Subcutaneous preadipocyte (primary cell): ENCODE measurements around the gene PPIL6. TPM values are rescaled to one million over a fixed set of nuclear protein-coding genes. Genes with fewer than 3 reads are reported as not detected.

Experiments
- total RNA-seq: library from RNA; depleted of rRNA; stranded (reverse); fragments of >200 nt; gene quantifications from 2 replicates; pipeline ENCODE4 v1.2.3, GENCODE V29; 2012

PPIL6 gene
- 4.3 and 5.5 TPM in 2 replicates for total RNA-seq

DNA sequence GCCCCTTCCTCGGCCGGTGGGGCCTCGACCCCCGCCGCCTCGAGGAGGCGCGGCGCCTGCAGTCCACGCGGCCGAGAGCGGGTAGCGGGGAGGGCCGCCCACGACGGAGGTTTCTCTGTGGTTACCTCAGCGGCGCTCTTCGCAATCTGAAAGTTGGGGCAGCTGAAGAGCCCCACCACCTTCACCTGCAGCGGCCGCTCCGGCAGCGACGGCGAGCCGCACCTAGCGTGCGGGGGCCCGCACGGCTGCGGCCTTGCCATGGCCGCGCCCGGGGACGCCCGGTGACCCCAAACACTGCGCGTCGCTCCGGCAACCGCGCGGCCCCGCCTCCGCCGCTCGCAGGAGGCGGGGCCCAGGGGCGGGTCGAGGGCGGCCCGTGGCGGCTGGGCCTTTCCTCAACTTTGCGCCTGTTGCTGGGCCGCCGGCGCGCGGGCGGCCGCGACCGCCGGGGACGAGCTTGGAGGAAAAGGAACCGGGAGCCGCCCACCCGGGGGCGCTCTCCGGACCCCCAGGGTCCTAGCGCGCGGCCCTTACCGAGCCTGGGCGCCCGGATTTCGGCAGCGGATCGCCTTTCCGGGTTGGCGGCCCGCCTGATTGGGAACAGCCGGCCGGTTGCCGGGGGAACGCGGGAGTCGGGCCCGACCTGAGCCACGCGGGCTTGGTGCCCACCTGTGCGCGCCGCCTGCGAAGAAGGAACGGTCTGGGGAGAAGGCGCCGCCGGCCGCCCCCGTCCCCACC lies at the start of gene PPIL6, which contains the start of gene SMPD2:
PPIL6 (minus strand) TSS at position 298 of the 738 bp plus-strand sequence; CDS start at position 260, 38 bp downstream.
SMPD2 (plus strand) TSS at position 394 of the 738 bp plus-strand sequence. CDS start 398 bp downstream, outside the sequence.

DNA sequence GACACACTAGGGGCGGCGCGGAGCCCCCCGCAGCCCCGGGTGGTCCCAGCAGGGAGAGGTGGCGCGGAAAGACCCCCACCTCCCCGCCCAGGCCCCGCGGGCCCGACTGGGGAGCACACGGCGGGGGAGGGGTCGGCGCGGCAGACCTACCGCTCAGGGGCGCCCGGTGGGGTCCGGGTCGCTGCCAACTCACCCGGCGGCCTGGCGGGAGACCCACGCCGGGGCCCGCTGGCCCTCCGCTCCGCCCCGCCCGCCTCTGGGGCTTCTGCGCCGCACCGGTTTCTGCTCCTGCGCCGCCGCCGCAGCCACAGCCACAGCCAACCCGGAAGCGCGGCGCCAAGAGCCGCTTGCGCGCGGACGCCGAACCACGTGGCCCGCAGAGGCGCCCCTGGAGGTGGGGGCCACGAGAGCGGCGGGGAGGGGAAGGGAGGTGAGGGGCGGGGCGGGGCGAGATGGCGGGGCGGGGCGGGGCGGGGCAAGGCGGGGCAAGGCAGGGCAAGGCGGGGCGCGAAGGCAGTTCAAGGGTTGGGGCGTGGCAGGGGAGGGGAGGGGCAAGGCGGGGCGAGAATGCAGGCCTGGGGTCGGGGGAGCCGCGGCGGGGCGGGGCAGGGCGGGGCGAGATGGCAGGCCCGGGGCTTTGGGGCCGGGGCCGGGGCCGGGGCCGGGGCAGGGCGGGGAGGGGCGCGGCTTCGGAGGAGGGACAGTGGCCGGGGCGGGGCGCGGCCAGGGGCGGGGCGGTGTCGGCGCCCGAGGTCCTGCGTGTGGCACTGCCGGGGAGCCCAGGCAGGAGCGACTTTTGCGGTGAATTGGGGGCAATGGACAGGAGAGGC lies 42.7 kb upstream of the PPIL6 start, which contains the start of gene ZBTB24:
ZBTB24 (minus strand) TSS at position 315 of the 830 bp plus-strand sequence. CDS start 1,193 bp downstream, outside the sequence.

DNA sequence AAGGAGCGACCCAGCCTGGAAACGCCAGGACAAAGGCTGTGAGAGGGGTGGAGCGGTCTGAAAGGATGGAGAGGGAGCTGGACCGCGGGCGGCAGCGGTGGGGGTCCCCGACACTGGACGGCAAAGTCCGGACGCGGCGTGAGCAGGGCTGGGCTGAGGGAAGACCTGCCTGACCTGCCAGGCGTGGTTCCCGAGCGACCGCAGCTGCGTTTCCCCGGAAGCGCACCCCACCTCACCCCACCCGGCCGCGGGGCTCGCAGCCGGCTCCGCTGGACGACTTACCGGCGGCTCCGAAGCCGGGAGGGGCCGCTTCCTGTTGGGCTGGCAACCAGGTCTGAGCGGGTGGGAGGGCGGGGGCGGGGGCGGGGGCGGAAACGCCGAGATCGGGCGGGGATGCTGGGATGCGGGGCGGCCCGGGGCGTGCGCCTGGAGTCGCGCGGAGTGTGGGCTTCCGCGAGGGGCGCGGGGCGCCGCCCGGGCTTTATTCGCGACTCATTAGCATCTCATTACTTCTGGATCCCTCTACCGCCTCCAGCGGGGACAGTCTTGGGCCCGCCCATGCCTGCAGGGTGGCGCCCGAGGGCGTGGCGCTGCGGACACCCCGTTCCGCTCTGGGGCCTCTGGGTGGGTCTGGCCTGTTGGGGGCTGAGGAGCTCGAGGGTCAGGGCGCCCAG lies 15.1 kb upstream of the PPIL6 start, which contains the start of gene MICAL1:
MICAL1 (minus strand) TSS at position 336 of the 674 bp plus-strand sequence. CDS start 1,576 bp downstream, outside the sequence.

DNA sequence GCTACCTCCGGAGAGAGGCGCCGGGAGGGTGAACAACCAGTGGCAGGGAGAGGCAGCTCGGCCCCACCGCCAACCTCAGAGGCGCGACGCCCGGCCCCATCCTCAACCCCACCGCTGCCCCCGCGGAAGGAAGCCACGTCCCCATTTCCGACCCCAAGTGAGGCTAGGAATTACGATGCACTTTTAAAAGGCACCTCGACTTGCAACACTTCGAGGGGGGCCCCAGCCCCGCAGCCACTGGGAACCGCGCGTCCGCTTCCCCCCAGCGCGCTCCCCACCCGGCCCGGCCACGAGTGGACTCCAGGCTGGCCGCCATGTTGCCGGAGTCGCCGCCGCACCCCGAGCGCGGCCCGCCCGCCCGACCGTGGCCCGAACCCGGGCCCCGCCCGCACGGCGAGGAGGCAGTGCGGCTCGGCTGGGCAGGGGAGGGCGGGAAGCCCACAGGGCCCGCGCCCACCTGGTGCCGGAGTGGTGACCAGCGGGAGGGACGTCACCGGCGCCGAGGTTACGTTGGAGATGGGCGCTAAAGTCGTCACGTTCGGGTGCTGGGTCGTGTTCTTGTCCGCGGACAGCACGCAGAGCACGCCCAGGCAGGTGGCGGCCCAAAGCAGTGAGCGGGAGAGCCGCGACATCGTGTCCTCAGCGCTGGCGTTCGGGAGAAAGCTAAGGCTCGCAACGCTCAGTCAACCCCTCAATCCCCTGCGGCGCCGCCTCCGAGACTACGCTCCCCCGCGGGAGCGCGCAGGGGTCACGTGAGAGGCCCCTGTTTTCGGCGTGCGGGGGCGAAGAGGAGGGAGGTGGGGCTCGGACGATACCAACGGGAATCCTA lies 58.5 kb downstream of the PPIL6 start, which contains the start of gene CD164:
CD164 (minus strand) TSS at position 721 of the 829 bp plus-strand sequence; CDS start at position 632, 89 bp downstream.

Other genes starting within 250 kb of the PPIL6 start
- 212 and 215 TPM in 2 replicates for gene CD164, start 58.2 kb downstream of the PPIL6 start, total RNA-seq
- gene SMPD2, start 96 bp upstream of the PPIL6 start, total RNA-seq, result 13.2 and 14.5 TPM in 2 replicates
- gene MICAL1, start 15.1 kb upstream of the PPIL6 start, total RNA-seq, result 51.4 and 75.7 TPM in 2 replicates
- 8.1 and 12.9 TPM in 2 replicates for gene ZBTB24, start 42.6 kb upstream of the PPIL6 start, total RNA-seq